GM12801 (cell line): ENCODE measurements around the gene SAFB.

Source experiments
- TF ChIP-seq, protein P1 (sequence below): IDR thresholded peaks from one replicate; pipeline ENCODE4 v1.5.1; 2011; ENCODE audit warnings: control low read depth; ENCODE audit not compliant: insufficient read length; ENCODE audit errors: extremely low read depth

The SAFB gene

DNA sequence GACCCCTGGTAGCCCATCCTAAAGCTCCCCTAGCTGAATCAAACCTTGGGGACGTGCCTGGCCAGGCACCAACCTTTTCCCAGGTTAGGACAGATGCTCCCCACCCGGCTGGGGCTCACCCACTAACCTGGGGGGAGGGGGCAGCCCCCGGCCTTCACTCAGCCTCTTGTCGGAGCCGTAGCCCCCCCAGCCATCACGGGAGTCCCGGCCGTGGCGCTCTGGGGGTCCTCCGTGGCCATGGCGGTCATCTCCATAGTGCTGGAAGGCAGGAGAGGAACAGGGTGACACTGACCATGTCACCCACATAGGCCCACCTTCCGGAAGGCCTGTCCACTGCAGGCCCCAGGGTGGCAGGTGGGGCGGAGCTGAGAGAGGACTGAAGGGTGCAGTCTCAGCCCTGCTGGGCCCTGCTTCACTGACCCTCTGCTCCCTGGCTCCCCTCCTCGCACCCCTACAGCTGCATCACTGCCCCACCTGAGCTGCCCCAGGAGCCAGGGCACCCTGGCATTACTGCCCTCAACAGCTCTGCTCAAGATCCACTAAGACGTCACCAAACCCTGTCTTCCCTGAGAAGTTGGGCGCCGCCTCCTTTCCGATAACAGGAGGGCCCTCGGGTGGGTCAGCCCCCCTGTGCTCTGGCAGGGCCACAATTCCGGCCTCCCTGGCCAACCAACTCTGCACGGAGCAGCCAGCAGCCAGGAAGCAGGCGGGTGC lies 32.6 kb upstream of the SAFB start:
- TF ChIP-seq, protein P1, sequence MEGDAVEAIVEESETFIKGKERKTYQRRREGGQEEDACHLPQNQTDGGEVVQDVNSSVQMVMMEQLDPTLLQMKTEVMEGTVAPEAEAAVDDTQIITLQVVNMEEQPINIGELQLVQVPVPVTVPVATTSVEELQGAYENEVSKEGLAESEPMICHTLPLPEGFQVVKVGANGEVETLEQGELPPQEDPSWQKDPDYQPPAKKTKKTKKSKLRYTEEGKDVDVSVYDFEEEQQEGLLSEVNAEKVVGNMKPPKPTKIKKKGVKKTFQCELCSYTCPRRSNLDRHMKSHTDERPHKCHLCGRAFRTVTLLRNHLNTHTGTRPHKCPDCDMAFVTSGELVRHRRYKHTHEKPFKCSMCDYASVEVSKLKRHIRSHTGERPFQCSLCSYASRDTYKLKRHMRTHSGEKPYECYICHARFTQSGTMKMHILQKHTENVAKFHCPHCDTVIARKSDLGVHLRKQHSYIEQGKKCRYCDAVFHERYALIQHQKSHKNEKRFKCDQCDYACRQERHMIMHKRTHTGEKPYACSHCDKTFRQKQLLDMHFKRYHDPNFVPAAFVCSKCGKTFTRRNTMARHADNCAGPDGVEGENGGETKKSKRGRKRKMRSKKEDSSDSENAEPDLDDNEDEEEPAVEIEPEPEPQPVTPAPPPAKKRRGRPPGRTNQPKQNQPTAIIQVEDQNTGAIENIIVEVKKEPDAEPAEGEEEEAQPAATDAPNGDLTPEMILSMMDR, result no peak

DNA sequence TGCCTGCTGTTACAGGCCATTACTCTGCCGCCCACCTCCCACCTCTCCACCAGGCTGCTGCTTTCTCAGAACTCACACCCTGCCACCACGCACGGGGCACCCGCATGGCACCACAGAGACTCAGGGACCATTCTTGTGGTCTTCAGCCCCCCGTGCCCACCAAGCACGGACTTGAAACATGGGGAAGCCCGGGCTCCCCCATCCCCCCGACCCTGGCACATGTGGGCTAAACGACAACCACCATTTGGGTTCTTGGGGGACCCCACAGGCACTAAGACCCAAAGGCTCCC lies 32.1 kb upstream of the SAFB start:
- TF ChIP-seq, protein P1, result no peak

GRCh38 chr19:5591476-5591875 lies 31.4 kb upstream of the SAFB start:
- TF ChIP-seq, protein P1, result no peak

DNA sequence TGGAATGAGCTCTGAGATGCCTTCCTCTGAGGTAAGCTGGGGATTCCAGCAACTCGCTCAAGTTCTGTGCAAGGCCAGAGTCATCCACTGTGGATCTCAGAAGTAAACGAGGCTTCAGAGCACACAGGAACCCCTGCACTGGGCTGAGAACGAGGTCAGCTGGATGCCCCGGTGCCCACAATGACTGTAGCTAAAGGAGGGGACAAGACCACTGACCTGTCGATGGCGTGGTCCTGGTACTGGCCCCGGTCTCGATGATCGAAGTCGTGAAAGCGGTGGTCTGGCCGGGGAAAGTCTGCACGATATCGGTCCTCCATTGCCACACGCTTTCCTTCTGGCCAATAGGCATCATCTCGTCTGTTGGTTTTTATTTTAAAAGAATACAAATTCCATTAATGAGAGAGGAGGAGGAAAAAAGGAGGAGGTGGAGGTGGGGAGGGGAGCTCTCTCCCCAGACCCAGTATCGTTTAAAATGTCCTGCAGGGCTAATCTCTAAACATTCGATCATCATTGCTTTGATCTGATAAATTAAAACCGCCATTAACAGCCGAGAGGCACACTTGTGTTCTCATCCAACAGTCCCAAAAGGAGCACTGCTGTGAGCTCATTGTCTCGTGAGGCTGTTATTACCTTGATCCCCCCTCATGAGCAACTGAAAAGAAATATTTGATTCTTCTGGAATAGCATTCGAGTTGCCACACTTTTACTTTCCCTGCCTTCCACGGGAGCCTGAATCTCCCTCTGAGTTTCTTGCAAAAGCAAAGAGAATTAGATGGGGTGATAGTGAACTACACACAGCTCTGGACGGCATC lies 30.1 kb upstream of the SAFB start:
- TF ChIP-seq, protein P1, result no peak

- TF ChIP-seq, protein P1, result no peak
Observed at GRCh38 chr19:5593343-5594255, 29.3 kb upstream of the SAFB start.

DNA sequence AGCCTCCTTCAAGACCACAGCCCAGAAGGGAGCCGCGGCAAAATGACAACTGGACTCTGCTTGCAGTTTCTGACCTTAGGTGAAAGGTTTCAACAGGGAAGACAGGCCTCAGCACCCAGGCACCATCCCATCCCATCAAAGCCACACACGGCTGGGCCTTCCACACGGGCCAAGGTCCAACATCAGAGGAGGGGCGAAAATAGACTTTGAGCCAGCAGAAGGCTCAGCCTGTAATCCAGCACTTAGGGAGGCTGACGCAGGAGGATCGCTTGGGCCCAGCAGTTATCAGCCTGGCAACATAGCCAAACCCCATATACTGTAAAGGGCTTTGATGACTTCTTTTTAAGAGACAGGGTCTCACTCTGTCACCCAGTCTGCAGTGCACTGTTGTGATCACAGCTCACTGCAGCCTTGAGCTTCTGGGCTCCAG lies 28.3 kb upstream of the SAFB start:
- TF ChIP-seq, protein P1, result no peak

DNA sequence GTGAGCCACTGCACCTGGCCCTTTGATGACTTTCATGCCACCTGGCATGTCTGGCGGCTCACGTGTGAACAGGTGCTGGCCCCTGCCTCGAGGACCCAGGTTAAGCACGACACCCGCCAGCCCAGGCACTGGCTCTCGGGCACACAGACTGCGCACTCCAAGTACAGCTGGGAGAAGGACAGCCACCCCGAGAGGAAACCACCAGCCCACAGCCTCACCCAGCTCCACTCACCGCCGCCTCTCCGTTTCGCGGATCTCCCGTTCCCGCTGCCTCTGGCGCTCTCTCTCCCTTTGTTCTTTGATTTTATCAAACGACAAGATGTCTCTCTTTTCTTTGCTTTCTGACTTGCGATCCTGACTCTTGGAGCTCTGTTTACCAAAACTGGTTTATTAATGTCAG lies 27.8 kb upstream of the SAFB start:
- TF ChIP-seq, protein P1, result no peak
